ENCODE measurements around the gene IREB2. TPM values are rescaled to one million over a fixed set of nuclear protein-coding genes. Genes with fewer than 3 reads are reported as not detected.

Gene IREB2
- total and polyA plus RNA-seq, 12 donors, result 11.8 to 148 (median 86.7) TPM

DNA sequence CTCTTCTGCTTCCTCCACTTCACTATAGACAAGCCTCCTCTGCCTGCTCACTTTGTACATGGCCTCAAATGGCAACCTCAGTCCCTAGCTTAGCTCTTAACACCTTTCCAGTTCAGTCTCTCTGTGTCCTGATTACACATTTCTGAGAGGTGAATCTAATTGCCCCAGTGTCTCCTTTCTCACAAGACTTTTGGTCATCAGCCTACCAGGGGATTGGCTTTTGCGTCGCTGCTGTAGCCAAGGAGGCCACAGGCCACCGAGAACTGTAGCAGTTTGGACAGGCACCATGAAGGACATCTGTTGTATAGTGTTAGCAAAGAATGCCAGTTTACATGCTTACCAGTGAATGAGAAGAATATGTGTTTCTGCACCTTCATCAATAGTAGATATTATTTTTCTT is 8.5 kb downstream of the IREB2 start:
- H3K9me3 ChIP-seq (replicated peaks in 1 of 3), result no peaks in the 10 kb centered on the region
- no peak for TF ChIP-seq POLR2A (IDR thresholded peaks at IDR 0.05)
- TF ChIP-seq, protein P1, sequence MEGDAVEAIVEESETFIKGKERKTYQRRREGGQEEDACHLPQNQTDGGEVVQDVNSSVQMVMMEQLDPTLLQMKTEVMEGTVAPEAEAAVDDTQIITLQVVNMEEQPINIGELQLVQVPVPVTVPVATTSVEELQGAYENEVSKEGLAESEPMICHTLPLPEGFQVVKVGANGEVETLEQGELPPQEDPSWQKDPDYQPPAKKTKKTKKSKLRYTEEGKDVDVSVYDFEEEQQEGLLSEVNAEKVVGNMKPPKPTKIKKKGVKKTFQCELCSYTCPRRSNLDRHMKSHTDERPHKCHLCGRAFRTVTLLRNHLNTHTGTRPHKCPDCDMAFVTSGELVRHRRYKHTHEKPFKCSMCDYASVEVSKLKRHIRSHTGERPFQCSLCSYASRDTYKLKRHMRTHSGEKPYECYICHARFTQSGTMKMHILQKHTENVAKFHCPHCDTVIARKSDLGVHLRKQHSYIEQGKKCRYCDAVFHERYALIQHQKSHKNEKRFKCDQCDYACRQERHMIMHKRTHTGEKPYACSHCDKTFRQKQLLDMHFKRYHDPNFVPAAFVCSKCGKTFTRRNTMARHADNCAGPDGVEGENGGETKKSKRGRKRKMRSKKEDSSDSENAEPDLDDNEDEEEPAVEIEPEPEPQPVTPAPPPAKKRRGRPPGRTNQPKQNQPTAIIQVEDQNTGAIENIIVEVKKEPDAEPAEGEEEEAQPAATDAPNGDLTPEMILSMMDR (IDR thresholded peaks at IDR 0.05), result no peak

DNA sequence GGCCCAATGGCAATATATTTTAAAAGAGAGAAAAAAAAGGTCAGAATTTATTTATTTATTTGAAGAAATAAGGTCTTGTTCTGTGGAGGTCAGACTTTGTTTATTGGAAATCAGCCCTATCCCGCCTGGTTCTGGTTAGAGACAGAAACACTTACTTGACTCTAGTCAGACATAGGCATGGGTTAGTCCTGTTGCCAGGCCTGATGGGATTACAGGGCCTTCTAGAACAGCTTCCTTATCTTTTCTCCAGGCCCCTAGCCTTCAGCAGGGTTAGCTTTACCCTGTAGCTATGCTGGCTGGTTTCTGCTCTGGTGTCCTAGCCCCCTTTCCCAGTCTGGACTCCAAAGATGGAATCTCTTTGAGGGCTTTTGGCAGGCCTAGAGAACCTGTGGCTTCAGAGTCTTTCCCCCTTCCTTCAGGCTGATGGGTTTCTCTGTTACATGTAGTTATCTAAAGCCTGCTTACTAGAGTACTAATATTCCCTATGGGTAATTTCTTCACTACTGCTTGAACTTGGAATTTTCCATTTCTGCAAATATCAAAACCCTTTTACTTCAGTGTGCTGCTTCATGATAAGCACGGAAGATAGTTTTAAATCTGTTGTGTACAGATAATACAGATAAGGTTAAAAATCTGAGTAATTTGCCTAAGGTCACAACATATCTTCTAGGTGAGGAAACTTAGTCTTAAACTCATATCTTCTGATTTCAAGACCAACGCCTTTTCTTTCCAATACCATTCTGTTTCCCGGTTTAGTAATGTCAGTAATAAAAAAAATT is 10.6 kb downstream of the IREB2 start:
- intact Hi-C loops (cut with DNase I), result no loop called here
- DNase-seq, result no peak
- H3K27ac ChIP-seq, result peak overlapping the region; percentile 34 to 85 (median 70)
- no peak overlapping the region for H3K4me3 ChIP-seq
- peaks cover 49 to 79% of the 10 kb centered on the region in 2 donors for H3K4me1 ChIP-seq (replicated peaks in 1 of 2)
- H3K27me3 ChIP-seq, result no peaks in the 10 kb centered on the region
- 38 to 45% (median 42%) methylated on average over 4 of the region's 4 CpGs for WGBS, 4 donors
- TF ChIP-seq, protein P1 (IDR thresholded peaks at IDR 0.05), result no peak
- TF ChIP-seq POLR2A (IDR thresholded peaks at IDR 0.05), result no peak
- H3K36me3 ChIP-seq (replicated peaks in 1 of 2), result peaks cover 0 to 23% of the 10 kb centered on the region in 2 donors
- no peaks in the 10 kb centered on the region for H3K9me3 ChIP-seq (replicated peaks in 1 of 3)

More for the DNA sequence above, 8.5 kb downstream of the IREB2 start:
- Histone ChIP-seq H3K4me3 (no peak overlapping the region), H3K27me3 (no peaks in the 10 kb centered on the region), H3K4me1 (replicated peaks in 1 of 2) (peaks cover 49 to 82% of the 10 kb centered on the region in 2 donors), H3K27ac (peak overlapping the region in 3 of 5 donors; percentile 56 to 85 (median 59)), H3K36me3 (replicated peaks in 1 of 2) (peaks cover 0 to 30% of the 10 kb centered on the region in 2 donors)
- WGBS, 4 donors, result 80 to 92% (median 82%) methylated on average over 3 of the region's 3 CpGs
- intact Hi-C loops (cut with DNase I), result no loop called here
- no peak for DNase-seq

DNA sequence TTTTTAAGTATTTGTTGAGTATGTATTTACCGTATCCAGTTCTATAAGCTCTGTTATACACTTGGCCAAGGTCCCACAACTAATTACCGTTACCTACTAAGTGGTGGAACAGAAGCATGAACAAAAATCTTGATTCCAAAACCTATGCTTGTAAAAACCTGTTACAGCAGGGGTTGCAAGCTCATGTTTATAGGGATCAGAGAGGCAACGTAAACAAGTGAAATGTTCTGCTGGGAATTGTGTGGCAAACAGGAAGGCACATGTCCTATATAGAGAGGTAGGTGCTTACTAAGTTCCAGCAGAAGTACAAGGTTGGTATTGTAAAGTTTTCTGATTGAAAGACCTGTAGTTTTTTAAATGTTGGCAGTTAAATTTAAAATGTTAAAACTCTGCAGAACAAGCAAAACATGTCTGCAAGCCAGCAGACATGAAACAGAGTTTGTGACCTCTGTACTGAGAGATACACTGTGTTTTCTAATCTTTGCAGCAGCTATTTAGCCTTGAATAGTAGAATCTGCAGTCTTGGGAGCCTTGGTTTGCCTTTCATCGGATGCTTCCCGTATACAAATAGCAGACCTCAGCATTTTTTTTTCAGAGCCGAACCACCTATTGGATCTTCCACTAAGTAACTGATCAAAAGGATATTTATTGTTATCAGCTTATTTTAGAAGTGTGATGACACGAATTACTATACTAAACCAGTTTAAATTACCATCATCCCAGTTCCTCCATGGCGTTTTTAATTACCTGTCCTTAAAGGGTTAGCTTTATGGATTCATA is 11.4 kb downstream of the IREB2 start:
- Histone ChIP-seq H3K9me3 (replicated peaks in 1 of 3) (no peaks in the 10 kb centered on the region), H3K27ac (peak overlapping the region; percentile 34 to 85 (median 70)), H3K36me3 (replicated peaks in 1 of 2) (peaks cover 0 to 22% of the 10 kb centered on the region in 2 donors), H3K4me1 (replicated peaks in 1 of 2) (peaks cover 57 to 79% of the 10 kb centered on the region in 2 donors), H3K4me3 (peak overlapping the region in 1 of 4 donors; percentile 14), H3K27me3 (no peaks in the 10 kb centered on the region)
- peak in 1 of 7 donors; percentile 31 for DNase-seq
- 32 to 35% (median 34%) methylated on average over 8 of the region's 8 CpGs for WGBS, 4 donors
- TF ChIP-seq, protein P1 (IDR thresholded peaks at IDR 0.05), result no peak
- TF ChIP-seq POLR2A (IDR thresholded peaks at IDR 0.05), result no peak
- intact Hi-C loops (cut with DNase I), result no loop called here

DNA sequence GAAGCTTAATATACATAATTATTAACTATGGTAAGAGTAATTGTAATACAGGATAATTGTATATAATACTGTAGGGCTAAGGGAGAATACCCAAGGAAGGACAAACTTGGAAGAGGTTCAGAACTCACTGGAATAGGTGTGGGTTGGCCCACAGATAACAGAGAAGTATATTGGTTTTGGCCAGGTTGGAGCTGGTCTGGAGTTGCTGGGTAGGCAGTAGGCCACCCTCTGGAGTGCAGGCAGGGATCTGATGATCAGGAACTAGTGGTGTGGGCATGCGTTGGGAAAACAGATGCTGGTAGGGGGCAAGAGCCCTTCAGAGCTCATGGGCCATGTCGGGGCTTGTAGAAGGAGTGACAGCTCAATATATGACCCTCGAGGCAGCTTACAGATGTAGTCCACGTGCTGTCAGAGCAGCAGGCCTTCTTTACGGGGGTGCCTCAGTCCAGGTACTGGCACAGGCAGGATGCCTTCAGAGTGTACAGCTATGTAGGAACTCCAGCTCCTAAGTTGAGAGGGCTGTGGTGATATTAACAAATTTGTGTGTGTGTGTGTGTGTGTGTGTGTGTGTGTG is 12.4 kb downstream of the IREB2 start:
- H3K27ac ChIP-seq, result peak overlapping the region in 4 of 5 donors; percentile 34 to 85 (median 74)
- DNase-seq, result no peak
- peaks cover 66 to 80% of the 10 kb centered on the region in 2 donors for H3K4me1 ChIP-seq (replicated peaks in 1 of 2)
- H3K9me3 ChIP-seq (replicated peaks in 1 of 3), result no peaks in the 10 kb centered on the region
- H3K4me3 ChIP-seq, result no peak overlapping the region
- intact Hi-C loops (cut with DNase I), result no loop called here
- 60 to 80% (median 71%) methylated on average over 5 of the region's 5 CpGs for WGBS, 4 donors
- TF ChIP-seq POLR2A (IDR thresholded peaks at IDR 0.05), result no peak
- TF ChIP-seq, protein P1 (IDR thresholded peaks at IDR 0.05), result no peak
- peaks cover 0 to 13% of the 10 kb centered on the region in 2 donors for H3K36me3 ChIP-seq (replicated peaks in 1 of 2)
- H3K27me3 ChIP-seq, result no peaks in the 10 kb centered on the region

Data from adrenal gland (tissue), 12 donors.